CD1c-positive myeloid dendritic cell (primary cell): ENCODE data around the gene KLHL29.

Experiments used
- DNase-seq: peaks from one replicate; pipeline ENCODE4 v3.0.0-alpha.2; 2016; ENCODE audit errors: extremely low spot score

Gene KLHL29

DNA sequence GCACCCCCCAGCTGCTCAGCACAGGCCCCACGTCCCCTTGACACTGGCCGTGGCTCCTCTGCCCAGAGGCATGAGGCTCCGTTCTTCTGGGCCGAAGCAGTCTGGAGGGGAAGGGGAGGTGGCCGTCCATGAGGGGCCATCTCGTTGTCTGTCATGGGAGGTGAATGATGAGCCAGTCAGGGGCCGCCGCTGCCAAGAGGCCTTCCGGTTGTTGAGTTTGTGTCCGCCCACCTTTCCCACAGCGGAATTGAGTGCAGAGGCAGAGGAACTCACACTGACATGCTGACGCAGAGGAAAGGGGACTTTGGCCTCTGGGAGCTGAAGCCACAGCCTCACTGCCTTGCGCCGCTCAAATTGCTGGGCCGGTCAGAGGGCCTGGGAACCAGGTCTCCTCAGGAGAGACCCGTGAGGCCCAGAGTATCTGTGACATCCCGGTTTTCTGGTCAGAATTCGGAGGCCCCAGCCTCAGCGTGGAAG lies 273.5 kb downstream of the KLHL29 start:
- DNase-seq = peak; percentile 63

DNA sequence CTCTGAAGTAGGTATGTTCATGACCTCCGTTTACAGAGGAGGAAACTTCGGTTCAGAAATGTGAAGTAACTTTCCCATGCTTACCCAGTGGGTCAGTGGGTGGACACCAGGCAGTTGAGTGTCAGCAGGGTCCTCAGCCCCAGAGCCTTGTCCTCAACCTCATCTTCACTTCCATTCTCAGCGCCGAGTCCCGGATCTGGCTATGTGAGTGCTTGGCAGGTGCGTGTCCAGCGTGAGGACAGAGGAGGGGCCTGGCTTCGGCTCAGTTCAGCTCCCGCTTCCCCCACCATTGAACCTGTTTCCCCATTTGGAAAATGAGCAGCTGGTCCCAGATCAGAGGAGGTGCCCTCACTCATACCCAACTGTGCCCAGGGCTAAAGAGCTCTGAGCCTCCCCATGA lies 274.3 kb downstream of the KLHL29 start:
- DNase-seq = no peak

DNA sequence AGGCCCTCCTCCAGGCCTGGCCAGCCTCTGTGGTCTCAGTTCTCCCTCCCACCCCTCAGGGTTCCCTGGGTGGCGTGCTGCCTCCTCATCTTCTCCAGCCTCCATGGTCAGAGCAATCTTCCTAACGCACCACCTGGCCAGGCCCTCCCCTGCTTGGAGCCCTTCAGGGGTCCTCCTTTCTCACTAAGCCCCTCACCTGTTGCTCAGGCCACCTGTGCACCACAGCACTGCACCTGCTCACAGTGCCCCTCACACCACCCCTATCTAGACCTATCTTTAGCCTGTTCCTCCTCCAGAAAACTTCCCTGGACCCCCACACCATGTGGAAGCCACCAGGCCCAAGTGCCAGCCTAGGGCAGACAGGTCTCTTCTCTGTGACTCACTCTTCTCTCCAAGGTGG lies 274.8 kb downstream of the KLHL29 start:
- no peak for DNase-seq

DNA sequence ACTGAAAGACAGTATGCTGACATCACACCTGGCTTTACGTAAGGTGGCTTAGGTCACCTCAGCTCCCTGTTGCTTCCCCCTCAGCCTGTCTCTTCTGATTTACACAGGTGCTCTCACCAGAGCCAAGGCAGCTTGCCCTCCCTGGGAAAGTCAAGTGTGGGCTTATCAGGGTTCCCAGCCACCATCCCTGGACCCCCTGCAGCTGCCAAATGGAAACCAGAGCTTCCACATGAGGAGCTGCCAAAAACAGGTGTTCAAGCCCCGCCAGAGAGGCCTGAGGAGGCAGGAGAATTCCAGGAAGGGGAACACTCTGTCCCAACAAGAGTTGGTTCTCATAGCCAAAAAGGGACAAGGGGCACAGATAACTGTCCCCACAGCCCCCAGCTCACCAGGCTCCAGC lies 275.3 kb downstream of the KLHL29 start:
- no peak for DNase-seq

DNA sequence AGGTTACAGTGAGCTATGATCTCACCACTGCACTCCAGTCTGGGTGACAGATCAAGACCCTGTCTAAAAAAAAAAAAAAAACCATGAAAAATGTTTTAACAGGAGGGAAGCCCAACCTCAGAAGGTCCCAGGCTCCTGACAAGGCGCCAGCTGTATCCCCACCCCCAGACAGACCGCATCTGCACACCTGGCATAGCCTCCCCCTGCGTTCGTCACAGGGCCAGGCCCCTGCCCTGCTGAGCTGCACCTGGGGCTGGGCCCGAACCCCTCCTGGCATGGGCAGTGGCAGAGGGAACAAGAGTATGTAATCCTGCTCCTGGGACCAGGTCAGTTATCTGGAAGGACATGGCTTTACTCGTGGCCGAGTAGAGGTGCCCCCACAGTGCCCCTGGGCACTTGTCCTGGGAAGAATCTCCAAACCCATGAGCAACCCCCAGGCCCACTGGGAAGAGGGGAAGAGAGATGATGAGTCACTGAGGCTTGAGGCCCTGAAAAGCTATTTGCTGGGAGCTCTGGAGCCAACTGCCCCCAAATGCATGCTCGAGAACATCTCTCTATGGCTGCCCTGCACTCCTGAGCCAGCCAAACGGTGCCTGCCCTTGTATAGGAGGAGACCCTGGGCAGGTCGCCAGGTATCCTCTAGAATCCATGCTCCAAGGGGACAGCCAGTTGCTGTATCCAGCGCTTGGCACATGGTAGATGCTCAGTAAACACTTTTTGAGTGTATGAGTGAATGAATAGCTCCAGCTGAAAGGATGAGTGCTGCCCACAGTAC lies 276.5 kb downstream of the KLHL29 start:
- DNase-seq = no peak

DNA sequence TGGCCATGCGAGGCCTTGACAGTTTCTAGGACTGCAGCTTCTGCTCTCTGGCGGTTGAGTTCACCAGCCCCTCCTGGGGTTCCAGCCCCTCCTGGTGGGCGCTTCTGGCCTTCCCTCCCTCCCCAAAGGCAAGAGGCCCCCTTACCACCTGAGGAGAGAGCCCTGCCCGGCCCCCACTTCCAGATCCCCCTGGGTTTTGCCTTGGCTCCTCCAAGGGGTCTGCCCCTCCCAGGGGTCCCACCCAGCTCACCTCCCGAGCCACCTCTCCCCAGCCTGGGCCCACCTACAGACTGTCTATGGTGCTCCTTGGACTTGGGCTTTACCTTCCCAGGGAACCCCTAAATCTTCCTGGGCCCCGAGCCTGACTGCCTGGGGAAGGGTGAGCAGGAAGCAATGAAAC lies 277.5 kb downstream of the KLHL29 start:
- no peak for DNase-seq

DNA sequence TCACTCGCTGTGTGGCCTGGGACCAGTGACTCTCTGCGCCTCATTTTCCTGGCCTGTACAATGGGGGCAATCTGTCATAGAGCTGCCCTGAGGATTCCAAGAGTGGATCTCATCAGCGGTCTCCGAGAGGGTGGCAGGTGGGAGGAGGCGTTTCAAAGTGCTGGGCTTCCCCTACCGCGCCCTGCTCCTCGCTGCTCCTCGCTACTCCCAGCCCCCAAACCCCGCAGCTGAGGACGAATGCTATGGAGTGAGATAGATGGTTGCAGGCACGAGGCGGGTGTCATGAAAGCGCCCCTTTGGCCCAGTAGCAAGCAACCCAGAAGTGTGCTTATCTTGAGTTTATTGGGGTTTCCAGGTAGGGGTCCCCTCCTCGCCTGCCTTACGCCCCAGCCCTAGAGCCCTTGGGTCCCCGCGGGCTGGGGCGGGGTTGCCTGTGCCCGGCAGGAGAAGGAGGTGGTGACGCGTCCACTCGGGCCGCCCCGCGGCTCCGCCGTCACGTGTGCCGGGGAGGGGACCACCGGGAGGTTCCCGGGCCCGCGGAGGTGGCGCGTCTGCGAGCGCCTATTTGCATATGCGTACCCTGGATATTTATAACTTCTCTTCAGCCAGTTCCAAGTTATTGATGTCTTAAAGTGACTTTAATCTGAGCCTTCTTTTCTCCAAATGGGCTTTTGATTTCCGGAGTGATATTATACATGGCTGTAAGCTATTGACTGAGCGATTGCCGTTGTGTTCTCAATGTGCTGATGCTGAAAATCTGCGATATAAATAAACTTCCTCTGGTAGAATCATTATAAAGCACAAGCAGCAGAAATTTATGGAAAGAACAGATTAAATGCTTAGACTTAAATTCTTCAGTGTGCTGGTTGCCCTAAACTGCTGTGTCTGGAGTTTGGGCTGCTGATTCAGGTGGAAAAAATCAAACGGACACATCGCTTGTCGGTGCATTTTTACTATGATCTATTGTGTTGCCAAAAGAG lies 278.3 kb downstream of the KLHL29 start:
- DNase-seq = no peak

DNA sequence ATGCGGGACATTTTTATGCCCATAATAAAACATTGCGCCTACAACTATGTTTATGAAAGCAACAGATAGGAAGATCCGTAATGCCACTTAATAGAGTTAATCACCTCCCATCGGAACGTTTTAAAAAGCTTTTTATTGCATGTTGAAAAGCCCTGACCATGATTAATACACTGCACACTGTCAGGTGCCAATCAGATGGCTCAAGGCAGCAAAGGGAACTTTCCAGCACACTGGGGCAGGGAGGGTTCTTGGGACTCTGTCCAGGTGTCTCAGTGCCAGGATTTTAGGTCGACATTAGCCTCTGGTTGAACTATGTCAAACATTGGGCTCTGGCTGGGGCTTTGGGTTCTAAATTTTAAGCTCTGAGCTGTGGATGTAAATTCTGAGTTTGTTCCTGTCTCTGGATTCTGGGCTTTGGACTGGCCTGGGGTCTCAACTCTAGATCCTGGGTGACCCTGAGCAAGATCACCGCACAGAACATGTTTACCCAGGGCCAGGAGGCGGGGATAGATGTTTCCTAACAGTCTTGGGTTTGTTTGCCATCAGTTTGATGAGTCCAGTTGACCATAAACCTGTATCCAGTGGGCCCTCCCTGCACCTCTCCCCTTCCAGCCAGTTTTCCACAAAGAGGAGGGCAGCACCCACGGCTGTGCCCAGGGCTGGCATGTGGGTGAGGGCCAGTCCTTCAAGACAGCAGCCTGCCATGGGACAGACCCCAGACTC lies 279.2 kb downstream of the KLHL29 start:
- DNase-seq = no peak

DNA sequence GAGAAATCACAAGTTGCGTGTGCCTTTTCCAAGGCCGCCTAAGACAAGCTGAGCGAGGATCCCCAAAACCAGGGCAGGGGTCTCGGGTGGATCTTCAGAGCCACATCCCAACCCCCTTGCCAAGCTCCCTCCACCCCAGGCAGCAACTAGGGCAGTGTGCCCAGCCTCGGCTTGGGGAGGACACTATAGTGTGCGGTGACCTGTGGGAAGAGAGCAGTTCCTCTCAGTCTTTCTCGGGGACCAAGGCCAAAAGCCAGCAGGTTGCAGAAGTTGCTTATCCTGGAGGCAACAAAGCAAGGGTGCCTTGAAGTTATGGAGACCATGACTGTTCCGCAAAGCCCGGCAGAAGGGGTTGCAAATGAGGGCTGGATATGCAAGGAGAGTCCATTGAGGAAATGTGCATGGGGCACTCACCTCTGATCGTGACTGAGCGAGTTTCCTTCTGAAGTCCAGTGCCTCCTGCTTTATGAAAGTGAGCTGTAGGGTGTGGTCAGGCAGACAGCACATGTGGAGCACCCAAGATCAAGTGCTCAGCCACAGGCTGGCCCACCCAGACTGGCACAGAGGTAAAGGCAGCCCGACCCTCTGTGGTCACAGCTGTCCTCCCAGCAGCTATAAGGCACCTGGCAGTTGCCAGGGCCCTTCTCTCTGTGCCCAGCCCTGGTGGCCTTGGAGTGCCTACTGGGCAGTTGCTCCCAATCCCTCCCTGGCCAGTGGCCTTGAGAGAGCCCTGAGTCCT lies 281.4 kb downstream of the KLHL29 start:
- DNase-seq = no peak

DNA sequence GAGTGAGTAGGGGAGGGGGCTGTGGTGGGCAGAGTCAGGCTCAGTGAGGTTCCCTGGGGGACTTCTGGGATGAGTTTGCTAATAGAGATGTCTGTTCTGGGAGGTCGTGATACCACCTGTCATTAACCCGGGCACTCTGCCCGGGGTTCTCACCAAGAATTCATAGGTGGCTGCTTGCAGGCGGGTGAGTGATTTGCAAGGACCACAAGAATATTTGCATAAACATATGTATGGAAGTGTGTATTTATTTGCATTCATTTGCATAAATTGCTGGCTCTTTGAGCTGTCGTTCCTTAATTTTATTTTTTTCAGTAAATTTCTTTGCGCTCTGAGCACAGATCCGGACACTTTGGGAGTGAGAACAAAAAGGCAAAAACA lies 282.0 kb downstream of the KLHL29 start:
- no peak for DNase-seq

DNA sequence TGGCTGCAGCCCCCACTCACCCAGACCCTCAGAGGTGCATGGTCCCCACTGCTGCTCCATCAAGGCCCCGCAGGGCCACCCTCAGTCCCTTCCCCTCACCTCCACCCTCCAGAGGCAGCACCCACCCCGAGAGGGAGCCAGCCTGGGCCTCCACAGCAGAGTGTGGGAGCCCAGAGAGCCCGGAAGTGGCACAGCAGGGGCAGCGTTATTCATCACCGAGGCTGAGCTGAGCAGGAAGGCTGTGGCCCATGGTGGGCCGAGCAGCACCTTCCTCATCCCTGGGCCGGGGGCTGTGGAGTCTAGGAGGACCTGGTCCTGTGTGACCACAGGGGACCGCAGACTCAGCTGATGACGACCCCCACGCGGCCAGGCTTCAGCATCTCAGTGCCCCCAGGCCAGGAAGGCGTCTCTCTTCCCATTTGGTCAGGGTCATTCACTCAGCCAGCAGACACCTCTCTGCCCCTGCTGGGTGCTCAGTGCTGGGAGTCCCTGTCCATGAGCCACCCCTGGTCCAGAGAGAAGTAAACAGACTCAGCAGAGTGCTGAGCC lies 283.9 kb downstream of the KLHL29 start:
- DNase-seq = no peak

DNA sequence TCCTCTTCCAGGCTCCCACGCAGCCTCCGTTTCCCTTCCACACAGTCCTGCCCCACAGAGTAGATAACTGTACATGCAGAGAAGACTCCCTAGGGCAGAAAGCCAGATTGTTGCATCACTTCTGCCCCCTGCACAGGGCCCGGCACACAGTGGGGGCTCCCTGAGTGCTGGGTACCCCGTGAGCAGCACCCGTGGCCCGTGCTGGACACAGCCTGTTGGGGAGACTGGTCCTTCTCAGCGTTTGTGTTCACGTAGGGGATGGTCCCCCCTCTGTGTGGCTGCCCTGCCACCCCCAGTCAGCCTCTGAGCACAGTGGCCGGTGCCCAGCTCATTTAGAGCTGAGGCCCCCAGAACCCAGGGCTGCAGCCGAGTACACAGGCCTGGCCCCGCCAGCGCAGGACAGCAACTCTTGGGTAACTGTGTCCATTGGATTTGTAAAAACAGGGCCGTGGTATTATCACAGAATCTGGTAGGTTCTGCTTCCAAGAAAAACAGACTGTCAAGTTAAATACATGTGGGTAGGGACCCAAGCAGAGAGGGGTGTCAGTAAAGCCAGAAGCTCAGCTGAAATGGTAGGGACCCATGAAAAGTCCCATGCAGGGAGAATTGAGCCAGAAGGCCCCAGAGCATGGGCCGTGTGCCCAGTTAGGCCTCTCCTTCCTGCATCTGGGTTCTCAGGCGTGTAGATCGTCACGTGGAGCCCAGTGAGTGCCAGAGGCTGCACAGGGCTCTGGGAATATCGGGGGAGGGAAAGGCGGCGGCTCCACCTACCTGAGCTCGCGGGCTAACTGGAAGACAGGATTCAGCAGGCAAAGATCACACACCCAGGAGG lies 284.6 kb downstream of the KLHL29 start:
- DNase-seq = no peak

DNA sequence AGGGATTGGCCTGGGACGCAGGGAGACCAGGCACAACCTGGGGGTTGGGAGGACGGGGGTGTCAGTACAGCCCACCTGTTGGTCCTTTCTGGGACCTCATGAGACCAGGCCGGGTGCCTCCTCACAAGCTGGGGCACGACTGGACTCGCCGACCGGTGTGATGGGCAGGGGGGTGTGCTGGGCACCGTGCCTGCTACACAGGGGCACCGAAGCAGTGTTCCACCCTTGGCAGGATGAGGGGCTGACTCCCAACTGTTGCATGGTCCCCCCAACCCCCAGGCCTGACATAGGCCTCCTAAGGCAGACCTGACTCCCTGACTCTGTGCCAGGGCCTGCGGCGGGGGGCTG lies 285.2 kb downstream of the KLHL29 start:
- DNase-seq = no peak

DNA sequence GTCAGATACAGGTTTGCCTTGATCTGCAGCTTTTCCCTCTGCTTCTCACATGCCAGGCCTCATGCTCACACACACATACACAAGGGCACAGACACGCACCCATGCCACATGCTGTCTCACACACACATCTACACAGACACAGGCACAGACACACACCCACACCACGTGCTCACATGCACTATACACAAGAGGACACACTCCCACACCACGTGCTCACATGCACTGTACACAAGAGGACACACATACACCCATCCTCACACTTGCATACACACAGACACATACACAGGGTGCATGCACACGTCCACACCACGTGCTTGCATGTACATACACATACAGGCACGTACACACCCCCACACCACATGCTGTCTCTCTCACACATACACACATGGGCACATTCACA lies 288.1 kb downstream of the KLHL29 start:
- DNase-seq = no peak

DNA sequence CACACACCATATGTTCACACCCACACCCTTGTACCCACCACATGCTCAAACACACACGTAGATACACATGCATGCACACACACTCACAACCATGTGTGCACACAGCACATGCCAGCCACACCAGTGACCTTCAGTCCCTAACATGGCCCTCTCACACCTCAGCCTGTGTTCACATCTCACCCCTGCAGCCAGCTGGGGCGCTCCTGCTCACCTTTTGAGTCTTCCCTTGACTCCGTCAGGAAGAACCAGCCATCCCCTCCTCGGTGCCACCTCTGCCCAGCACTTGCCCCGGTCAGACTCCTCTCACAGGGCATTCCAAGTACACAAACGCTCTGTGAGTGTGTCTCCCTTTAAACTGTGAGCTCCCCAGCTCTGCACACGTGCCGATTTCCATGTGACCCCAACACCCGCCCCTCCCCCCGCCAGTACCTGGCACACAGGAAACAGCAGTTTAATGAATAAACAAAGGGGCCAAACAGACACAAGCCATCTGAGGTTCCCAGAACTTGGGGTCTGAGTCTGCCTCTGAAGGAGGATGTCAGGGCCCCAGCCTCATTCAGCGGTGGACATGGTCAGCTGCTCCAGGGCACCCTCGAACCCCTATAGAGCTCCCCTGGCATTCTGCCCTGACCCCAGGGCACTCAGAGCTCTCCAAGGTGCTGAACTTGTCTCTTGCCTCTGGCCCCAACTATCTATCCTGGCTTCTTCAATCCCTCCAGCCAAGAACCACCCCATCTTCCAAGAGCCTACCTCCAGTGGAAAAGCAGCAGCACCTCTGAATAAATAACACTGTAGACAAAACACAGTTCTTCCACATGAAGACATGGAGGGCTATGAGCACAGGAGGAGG lies 289.1 kb downstream of the KLHL29 start:
- DNase-seq = no peak

DNA sequence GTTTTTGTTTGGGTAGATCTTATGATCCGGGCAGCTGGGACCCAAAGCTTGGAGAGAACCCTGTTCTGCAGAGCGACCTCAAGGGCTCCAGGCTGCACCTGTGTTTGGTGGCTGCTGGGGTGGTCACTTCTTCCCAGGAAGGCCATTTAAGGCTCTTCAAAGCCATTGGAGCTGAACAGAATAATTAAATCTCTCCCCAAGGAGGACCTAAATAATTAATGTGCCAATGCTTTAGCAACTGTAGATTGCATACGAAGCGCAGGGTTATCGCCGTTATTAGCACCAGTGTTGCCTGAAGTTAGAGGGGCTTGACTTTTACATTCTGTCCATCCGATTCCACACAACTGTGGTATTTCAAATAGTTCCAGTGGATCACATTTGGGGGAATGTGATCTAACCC lies 290.5 kb downstream of the KLHL29 start:
- DNase-seq = no peak

DNA sequence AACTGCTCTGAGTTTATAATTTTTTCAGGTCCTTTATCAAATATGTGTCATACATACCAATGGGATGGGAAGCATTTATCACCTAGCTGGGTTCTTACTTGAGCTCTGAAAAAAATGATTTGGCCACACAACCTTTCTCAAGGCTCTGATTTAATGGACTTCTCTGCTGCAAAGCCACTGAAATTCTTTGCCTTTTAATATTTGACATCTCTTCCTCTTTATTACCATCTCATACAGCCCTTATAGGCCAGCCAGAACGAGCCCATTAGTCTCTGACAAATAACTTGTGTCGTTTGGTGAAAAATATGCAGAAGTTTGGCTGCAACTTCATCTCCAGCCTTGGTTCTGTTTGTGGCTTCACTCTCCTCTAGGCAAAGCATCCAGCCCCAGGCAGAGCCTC lies 292.9 kb downstream of the KLHL29 start:
- DNase-seq = no peak

DNA sequence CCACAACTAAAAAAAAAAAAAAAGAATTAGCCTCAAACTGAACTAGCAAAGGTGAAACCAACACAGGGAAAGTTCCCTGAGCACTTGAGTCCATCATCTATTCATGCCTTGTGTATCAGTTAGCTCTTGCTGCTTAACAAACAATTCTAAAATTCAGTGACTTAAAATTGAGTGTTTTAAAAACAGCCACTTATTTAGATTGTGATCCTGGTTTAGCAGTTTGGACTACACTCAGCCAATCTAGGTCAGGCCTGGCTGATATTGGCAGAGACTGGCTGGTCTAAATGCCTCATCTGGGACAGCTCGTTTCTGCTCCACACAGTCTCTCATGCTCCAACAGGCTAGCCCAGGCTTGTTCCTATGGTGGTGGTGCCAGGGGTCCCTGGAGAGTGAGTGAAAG lies 294.1 kb downstream of the KLHL29 start:
- no peak for DNase-seq

DNA sequence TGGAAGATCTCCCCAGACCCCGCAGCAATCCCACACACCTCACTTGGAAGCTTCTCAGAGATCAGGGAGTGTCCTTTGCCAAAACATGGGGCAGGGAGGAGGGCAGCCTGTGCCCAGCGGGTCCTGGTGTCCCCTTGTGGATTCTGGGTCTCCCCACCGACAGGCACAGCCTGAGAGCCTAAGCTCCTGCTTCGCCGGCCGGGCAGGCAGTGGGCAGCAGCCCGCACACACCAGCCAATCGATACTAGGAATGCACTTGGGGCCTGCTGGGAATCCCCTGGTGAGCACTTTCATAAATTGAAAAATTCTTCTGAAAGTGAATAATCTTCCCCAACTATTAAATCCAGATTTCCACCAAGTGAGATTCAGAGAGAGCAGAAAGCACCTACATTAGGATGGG lies 296.0 kb downstream of the KLHL29 start:
- no peak for DNase-seq
